Activated CD4-positive, alpha-beta T cell treated with anti-CD3 and anti-CD28 coated beads, Interleukin-2, amount 50 U/mL, for 4 hours (primary cell): Measurements from ENCODE around the gene HMCN2.

Source experiments
- DNase-seq, 2 experiments: peaks; one replicate each; pipeline ENCODE4 v3.0.0-alpha.2; 2020

The HMCN2 gene

DNA sequence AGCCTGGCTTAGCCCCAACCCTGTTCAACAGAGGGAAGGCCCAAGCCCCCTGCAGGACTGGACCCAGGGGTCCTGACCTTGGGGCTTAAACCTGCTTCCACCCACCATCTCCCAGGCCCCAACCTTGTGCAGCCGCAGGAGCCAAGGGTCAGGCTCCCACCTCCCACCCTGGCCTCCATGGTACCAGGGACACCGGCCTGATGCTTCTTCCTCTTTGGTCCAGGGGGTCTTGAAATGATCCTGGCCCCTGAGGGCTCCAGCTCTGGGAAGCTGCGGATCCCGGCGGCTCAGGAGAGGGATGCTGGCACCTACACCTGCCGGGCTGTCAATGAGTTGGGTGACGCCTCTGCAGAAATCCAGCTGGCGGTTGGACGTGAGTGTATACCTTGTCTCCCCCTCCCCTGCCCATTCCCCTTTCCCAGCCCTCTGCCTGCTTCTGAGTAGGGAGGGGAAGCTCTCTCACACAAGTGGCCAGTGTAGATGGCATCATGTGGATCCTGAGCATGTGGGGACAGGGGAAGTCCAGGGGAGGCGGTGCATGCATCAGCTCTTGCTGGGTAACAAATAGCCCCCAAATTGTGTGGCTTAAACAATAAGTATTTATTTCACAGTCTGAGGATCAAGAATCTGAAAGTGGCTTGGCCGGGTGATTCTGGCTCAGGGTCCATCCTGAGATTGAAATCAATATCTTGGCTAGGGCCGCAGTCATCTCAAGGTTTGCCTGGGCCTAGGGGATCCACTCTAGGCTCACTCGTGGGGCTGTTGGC lies 44.3 kb downstream of the HMCN2 start:
- no peak for DNase-seq

GRCh38 chr9:130310456-130310855 lies 44.9 kb downstream of the HMCN2 start:
- DNase-seq = no peak

- DNase-seq = no peak
Measured at GRCh38 chr9:130311003-130311402, 45.4 kb downstream of the HMCN2 start.

DNA sequence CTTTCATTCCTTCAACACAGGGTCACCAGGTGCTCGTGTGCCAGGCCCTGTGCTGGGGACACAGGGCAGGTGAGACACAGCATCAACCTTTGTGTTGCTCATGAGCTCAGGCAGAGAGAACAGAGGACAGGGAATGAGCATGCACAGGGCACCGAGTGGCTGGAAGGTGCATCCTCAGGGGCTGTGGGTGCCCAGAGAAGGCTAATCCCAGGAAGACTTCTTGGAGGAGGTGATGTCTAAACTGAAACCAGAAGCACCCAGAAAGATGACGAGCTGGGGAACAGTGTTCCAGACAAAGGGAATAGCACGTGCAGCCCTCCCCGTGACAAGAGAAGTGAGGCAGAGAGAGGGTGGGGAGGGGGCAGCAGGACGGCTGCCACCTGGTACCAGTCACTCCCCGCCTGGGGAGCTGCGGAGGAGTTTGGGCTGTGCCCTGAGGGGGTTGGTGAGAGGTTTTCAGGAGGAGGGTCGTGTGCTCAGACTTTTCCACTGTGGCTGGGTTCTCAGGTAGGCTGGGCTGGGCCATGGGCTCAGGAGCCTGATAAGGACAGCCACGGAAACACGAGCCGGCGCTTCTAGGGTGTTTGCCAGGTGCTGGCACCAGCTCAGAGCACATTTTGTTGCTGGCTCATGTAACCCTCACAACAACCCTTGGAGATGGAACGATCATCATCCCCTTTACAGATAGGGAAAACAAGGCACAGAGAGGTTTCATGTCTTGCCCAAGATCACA lies 46.0 kb downstream of the HMCN2 start:
- DNase-seq = no peak

DNA sequence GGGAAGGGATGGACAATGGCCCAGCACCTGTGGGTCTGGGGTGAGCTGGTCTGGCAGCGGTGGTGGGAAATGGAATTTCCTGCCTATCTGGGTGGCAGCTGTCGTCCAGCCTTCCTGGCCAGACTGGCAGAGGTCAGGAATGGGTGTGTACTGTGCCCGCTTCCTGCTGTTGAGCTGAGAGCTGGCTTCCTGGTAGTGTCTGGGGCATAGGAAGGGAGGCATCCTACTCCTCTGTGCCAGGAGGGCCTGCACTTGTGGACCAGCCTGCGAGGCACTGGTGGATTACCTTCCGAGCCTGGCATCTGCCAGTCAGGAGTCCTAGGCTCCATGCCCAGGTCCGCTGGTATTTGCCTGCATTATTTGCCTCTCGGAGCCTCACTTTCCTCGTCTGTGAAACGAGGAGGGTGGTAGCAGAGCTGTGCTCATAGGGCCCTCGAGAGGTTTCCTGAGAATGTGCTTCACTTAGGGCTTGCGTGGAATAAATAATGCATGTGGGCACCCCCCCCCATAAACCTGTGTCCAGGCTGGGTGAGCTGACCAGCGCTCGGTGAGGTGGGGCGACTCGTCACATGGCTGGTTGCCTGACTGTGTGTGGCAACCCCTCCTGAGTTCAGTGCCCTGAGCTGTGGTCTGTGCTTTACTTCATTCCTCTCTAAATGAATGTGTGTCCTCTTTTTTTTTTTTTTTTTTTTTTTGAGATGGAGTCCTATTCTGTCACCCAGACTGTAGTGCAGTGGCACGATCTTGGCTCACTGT lies 47.7 kb downstream of the HMCN2 start:
- DNase-seq = no peak

DNA sequence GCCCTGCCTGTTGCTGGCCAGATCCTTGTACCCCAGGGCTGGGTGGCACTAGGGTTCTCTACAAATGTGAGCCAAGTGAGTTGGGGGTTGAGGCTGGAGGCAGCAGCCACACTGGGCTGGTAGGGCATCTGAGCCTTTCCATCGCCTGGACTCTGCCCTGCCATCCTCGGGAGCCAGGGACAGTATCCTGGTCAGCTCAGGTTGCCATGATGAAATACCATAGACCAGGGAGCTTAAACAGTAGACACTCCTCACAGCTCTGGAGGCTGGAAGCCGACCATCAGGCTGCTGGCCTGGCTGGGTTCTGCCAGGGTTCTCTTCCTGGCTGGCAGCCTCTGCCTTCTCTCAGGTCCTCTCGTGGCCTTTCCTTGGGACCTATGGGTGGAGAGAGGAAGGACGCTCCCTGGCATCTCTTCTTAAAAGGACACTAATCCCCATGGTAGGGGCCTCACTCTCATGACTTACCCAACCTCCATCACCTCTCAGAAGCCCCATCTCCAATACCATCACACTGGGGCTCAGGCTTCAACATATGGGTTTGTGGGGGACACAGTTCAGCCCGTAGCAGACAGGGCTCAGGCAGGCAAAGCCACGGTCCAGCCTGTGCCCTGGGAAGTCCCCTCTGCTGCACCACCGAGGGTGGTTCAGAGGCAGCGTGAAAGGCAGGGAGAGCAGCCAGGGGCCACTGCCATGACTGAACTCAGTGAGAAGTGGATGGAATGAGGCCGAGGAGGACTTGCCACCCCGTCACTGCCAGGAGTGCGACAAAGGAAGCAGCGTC lies 50.1 kb downstream of the HMCN2 start:
- no peak for DNase-seq

DNA sequence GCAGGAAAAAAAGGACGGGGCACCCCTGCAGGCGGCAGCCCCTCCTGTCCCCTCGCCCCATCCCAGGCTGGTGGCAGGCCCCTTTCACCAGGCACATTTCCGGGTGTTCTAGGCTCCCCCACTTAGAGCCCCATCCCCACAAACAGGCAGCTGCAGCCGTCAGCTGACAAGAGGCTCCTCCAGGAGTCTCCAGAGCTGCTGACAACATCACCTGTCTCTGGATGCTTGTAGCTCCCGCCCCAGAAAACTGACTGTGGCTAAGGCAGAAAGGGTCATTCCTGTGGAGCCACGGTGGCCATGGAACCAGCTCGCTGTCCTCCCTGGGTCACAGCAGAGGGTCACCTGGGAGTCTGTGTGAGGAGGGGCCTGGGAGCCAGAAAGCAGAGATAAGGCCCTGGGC lies 50.9 kb downstream of the HMCN2 start:
- no peak for DNase-seq

DNA sequence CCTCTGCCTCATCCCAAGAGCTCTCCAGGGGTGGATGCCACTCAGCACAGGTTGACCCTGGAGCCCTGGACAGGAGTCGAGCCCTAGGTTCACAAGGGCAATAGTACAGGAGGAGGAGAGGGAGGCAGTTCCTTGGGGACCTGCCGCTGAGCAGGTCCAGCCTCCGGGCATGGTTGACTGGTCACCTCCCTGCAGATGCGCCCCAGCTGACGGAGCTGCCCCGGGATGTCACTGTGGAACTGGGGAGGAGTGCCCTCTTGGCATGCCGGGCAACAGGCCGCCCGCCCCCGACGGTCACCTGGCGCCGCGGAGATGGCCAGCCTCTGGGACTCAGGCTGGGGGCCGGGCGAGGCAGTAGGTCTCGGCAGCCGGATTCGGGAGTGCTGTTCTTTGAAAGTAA lies 53.7 kb downstream of the HMCN2 start:
- no peak for DNase-seq

DNA sequence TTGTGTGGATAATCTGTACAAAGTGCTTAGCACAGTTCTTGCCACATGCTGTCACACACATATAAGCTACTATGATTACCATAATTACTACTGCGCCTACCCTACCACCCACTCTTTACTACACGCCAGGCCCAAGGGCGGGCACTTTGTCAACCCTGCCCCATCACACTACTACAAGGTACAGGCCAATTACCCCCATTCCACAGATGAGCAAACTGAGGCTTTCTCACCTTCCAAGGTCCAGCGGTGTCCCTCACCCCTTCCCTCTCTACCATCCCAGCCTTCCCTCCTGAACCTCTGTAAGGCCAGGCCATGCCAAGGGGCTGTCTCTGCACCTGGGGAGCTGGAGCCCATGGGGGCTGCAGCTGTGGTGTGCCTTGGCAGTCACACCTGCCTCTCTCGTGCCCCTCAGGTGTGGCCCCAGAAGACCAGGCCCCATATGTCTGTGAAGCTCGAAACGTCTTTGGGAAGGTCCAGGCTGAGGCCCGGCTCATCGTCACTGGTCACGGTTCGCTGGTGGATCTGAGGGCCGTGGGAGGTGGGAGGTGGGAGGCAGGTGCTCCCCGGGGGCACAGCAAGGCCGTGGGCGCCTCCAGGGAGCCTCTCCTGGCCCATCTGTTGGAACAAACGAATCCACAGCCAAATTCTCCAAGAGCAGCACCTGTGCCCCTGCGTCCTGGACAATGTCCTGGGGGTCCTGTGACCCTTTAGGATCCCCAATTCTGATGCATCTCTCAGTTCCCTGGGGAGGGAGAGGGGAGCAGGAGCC lies 54.6 kb downstream of the HMCN2 start:
- no peak for DNase-seq

DNA sequence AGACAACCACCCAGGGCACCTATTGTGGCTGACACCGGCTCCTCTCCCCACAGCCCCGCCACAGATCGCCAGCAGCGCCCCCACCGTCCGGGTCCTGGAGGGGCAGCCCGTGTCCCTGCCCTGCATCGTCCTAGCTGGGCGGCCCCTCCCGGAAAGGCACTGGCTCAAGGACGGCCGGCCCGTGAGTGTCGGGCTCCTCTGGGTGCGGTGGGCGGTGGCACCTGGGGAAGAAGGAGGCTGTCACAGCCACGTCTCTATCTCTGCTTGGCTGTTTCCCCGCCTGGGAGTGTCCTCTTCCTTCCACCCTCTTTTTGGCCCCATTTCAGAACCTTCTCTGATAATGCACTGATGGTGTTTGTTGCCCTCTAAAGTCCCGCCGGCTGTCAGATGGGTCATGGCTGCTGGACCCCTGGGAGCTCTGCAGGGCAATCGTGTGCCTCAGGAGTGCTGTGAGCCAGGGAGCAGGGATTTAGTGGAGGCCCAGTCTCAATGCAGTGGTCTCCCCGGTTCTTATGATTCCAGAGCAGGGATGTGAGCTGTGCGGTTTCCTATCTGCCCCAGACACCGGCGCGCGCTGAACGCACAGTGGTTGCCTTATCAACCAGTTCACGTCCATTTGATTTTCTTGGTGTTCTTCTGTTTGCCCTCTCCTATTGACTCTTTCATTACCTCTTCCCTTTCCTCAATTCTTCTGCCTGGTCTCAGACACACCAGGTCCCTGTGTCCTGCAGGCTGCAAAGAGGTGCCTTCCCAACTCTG lies 55.3 kb downstream of the HMCN2 start:
- no peak for DNase-seq

DNA sequence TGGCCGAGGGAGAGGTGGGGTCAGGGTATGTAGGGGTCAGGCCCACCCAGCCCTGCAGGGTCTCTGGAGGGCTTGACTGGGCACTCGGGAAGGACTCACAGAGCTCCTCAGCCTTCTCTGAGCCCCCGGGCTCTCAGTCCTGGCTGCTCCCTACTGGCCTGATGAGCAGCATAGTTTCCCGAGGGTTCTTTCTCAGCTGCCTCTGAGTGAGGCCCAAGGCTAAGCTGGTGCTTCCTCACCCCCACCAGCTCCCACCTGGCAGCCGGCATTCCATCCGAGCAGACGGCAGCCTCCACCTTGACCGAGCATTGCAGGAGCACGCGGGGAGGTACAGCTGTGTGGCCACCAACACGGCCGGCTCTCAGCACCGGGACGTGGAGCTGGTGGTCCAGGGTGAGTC lies 56.0 kb downstream of the HMCN2 start:
- DNase-seq = no peak

DNA sequence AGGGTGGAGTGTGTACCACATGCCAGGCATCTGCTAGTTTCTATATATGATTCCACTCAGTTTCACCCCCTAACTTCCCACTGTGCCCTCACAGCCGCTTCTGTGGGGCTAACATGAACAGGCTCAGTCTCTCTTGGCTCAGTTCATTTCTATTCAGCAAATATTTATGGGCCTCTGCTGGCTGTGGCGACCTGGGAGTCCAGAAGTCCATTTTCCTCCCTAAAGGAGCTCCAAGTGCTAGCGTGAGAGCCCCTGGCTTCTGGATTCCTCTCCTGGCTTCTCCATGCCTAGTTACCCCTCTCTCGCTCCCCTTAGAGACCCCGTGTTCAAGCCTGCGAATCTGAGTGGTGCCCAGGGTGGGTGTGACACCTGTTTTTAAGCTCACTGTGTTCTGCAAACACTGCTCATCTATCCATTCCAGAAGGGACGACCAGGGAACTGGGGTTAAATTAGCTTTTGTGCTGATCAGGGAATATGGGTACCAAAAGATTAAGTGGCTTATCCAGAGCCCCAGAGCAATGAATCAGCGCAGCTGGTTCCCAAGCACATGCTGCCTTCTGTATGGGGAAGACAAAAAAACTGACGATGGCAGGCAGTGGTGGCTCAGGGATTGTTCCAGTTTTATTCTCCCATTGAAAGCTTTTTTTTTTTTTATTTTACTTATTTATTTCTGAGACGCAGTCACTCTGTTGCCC lies 57.6 kb downstream of the HMCN2 start:
- no peak for DNase-seq

DNA sequence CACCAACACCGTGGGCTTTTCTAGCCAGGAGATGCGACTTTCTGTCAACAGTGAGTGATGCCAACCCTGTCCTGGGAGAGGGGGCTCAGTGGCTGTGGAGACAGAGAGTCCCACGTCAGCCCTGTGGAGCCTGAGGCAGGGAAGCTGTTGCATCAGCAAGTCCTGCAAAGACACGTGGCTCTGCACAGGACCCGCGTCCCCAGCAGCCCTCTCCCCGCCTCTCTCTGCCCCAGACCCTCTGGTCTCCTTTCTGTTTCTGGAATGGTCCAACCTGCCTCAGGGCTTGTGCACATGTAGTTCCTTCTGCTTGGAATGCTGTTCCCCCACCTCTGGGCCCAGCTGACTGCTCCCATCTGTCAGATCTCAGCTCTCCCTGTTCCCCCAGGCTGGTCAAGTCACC lies 60.4 kb downstream of the HMCN2 start:
- no peak for DNase-seq

DNA sequence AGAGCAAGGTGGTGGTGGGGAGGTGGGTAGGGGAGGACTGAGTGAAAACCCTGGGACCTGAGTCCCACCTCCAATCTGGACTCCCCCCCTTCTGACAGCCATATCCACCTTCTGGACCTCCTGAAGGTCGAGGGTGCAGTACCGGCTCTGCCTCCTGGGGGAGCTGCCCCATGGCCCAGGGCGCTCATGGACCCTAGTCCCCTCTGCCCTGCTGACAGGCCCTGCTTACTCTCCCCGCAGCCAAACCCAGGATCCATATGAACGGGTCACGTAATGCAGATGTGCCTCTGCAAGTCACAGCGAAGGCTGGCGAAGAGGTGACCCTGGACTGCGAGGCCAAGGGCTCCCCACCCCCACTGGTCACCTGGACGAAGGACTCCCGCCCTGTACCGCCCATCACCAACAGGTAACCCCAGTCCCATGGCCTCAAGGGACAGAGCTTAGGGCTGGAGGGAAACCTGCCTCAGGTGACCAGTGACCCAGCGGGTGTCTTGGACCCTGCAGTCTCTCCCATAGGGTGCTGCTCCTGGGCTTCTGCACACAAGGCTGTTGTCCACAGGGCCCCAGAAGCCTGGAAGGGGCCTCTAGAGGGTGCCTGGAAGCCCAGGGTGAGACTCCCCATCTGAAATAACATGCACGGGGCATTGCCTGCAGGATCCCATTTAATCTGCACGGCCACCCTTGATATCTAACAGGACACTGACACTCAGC lies 61.7 kb downstream of the HMCN2 start:
- no peak for DNase-seq

DNA sequence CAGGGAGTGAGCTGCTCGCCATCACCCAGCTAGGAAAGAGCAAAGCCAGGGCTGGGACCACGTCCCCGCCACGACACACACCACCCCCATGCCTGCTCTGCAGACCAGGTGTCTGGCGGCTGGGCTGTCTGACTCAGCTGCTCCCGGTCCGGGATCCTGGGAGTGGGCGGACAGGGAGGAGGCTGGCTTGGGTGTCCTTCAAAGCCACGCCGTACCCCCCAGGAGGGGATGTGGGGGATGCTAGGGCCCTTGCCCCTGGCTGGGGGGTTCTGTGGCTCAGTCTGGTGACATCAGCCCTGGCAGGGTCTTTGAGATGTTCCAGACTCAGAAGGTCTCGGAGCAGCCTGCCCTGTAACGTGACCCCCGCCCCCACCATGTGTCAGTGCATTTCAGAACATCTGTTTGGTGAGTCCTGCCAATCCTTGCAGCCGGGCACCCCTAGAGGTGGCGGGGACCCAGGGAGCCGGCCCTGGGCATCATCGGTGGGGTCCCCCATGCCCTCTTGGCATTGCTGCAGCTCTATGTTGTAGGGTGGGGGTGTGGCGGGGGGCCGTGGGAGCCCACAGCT lies 62.3 kb downstream of the HMCN2 start:
- DNase-seq = no peak

DNA sequence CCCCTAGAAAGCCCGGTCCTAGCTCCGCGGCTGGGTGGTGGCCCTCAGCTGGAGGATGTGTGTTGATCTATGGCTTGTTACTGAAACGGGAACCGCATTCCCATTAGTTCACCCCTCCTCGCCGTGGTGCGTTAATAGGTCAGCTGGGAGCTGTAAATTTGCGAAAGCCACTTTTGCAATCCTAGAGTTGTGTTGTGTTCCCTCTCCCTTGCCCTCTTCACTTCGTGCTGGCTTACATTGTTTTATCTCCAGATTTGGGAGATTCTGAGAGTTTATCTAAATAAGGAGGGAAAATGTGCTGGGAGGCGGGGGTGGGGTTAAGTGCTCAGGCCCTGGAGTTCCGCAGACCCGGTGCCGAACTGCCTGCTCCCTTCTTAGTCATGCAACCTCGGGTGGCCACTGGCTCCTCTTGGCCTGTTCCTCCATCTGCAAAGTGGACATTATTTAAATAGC lies 62.8 kb downstream of the HMCN2 start:
- no peak for DNase-seq

DNA sequence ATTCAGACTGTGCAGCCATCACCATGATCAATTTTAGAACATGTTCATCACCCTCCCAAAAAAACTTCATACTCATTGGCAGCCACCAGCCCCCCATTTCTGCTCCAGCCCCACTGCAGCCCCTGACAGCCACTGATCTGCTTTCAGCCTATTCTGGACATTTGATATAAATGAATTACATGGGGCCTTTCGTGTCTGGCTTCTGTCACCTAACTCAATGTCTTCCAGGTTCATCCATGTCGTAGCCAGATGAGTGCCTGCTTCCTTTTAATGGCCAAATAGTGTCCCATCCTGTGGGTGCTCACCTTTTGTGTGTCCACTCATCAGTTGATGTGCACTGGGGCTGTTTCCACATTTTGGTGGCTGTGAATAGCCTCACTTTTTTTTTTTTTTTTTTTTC lies 63.5 kb downstream of the HMCN2 start:
- no peak for DNase-seq

- no peak for DNase-seq
Measured at GRCh38 chr9:130330202-130330862, 64.8 kb downstream of the HMCN2 start.

GRCh38 chr9:130331061-130331460 lies 65.5 kb downstream of the HMCN2 start:
- DNase-seq = no peak
